GM23338 (cell line): ENCODE measurements around the gene MCUB. TPM values are rescaled to one million over a fixed set of nuclear protein-coding genes. Genes with fewer than 3 reads are reported as not detected.

Experiments
- ATAC-seq: fragments of 200-7000 bp; cut with Tn5 transposase; 3 replicates; pipeline ENCODE4 v1.9.1; 2020
- DNase-seq: peaks from one replicate; pipeline ENCODE4 v3.0.0-alpha.2; 2015; ENCODE audit warnings: low spot score
- H2AFZ ChIP-seq: fragments of 200-600 bp; sonication (generic); 2 replicates; pipeline ENCODE4 v1.8.0; 2016; ENCODE audit warnings: antibody characterized with exemption, mild to moderate bottlenecking, moderate library complexity
- H3F3A ChIP-seq: fragments of 200-600 bp; sonication (generic); replicated peaks from 2 replicates; pipeline ENCODE4 v1.8.0; 2017; ENCODE audit warnings: antibody characterized with exemption, mixed run types, low read depth
- H3K27ac ChIP-seq: fragments of 200-600 bp; sonication (generic); 2 replicates; pipeline ENCODE4 v1.6.1; 2016; ENCODE audit warnings: low read depth
- H3K27me3 ChIP-seq: fragments of 200-600 bp; sonication (generic); 2 replicates; pipeline ENCODE4 v1.8.0; 2016; ENCODE audit warnings: mild to moderate bottlenecking, mixed run types, moderate library complexity; ENCODE audit not compliant: insufficient read depth
- H3K36me3 ChIP-seq: fragments of 200-600 bp; sonication (generic); 2 replicates; pipeline ENCODE4 v1.8.0; 2016; ENCODE audit warnings: mild to moderate bottlenecking; ENCODE audit not compliant: insufficient read depth
- H3K4me1 ChIP-seq: fragments of 200-600 bp; sonication (generic); 2 replicates; pipeline ENCODE4 v1.8.0; 2016; ENCODE audit warnings: mild to moderate bottlenecking, moderate library complexity; ENCODE audit not compliant: insufficient read depth
- H3K4me2 ChIP-seq: fragments of 200-600 bp; sonication (generic); 2 replicates; pipeline ENCODE4 v1.7.1; 2017; ENCODE audit warnings: mixed run types
- H3K4me3 ChIP-seq: fragments of 200-600 bp; sonication (generic); 2 replicates; pipeline ENCODE4 v1.6.1; 2016; ENCODE audit warnings: mixed run types
- H3K79me2 ChIP-seq: fragments of 200-600 bp; sonication (generic); replicated peaks from 2 replicates; pipeline ENCODE4 v1.8.0; 2017; ENCODE audit warnings: mild to moderate bottlenecking; ENCODE audit not compliant: insufficient read depth
- H3K9me2 ChIP-seq: fragments of 200-600 bp; sonication (generic); 2 replicates; pipeline ENCODE4 v1.8.0; 2017; ENCODE audit not compliant: insufficient read depth
- H4K20me1 ChIP-seq: fragments of 200-600 bp; sonication (generic); replicated peaks from 2 replicates; pipeline ENCODE4 v1.8.0; 2017; ENCODE audit warnings: mild to moderate bottlenecking; ENCODE audit not compliant: insufficient read depth
- H3K27ac Mint-ChIP-seq: 2 replicates; pipeline ENCODE4 v1.8.0; 2020; ENCODE audit warnings: inconsistent platforms, mild to moderate bottlenecking, moderate library complexity, mixed read lengths
- H3K27me3 Mint-ChIP-seq: 3 replicates; pipeline ENCODE4 v1.8.0; 2022; ENCODE audit warnings: low read depth, mild to moderate bottlenecking, moderate library complexity, mixed read lengths, inconsistent platforms; ENCODE audit not compliant: insufficient read depth, poor library complexity
- H3K36me3 Mint-ChIP-seq: 3 replicates; pipeline ENCODE4 v1.8.0; 2021; ENCODE audit warnings: low read depth, mild to moderate bottlenecking, inconsistent platforms, moderate library complexity, mixed read lengths
- H3K4me1 Mint-ChIP-seq: 3 replicates; pipeline ENCODE4 v1.8.0; 2020; ENCODE audit warnings: mild to moderate bottlenecking, inconsistent platforms, mixed read lengths
- H3K4me3 Mint-ChIP-seq: 3 replicates; pipeline ENCODE4 v1.8.0; 2021; ENCODE audit warnings: moderate library complexity, mild to moderate bottlenecking, inconsistent platforms, mixed read lengths
- H3K9me3 Mint-ChIP-seq: 3 replicates; pipeline ENCODE4 v1.8.0; 2020; ENCODE audit warnings: moderate library complexity, mild to moderate bottlenecking, inconsistent platforms, mixed read lengths
- CREB1 ChIP-seq: fragments of 250-450 bp; sonication (Bioruptor Pico); IDR thresholded peaks from 2 replicates; pipeline ENCODE4 v1.5.0; 2020; ENCODE audit warnings: low read depth, mild to moderate bottlenecking, moderate library complexity
- CTCF ChIP-seq, 2 experiments: fragments of 200-600 bp in 1 of 2; sonication (generic) in 1 of 2; conservative IDR thresholded peaks; 2 replicates each; pipeline versions ENCODE4 v1.5.1 to v1.6.1; 2016 to 2017; ENCODE audit warnings: antibody characterized with exemption in 2 of 2, low read depth in 2 of 2, mild to moderate bottlenecking in 2 of 2, moderate library complexity in 1 of 2
- EZH2 ChIP-seq: fragments of 200-600 bp; sonication (generic); IDR thresholded peaks from one replicate; pipeline ENCODE4 v1.8.0; 2017; ENCODE audit warnings: antibody characterized with exemption, mild to moderate bottlenecking, low read depth; ENCODE audit not compliant: unreplicated experiment
- EZH2phosphoT487 ChIP-seq: fragments of 200-600 bp; sonication (generic); IDR thresholded peaks from one replicate; pipeline ENCODE4 v1.8.1; 2018; ENCODE audit warnings: antibody characterized with exemption; ENCODE audit not compliant: unreplicated experiment
- JUNB ChIP-seq: IDR thresholded peaks from one replicate; pipeline ENCODE4 v1.6.1; 2016; ENCODE audit warnings: antibody characterized with exemption; ENCODE audit not compliant: unreplicated experiment
- POLR2AphosphoS5 ChIP-seq: IDR thresholded peaks from 2 replicates; pipeline ENCODE4 v1.6.1; 2016; ENCODE audit warnings: antibody characterized with exemption, low read depth
- STAT1 ChIP-seq: IDR thresholded peaks from one replicate; pipeline ENCODE4 v1.6.1; 2016; ENCODE audit warnings: antibody characterized with exemption; ENCODE audit not compliant: unreplicated experiment
- ZNF114 ChIP-seq: fragments of 250-450 bp; sonication (Bioruptor Pico); IDR thresholded peaks from 2 replicates; pipeline ENCODE4 v1.5.0; 2020; ENCODE audit warnings: mild to moderate bottlenecking, moderate library complexity
- ZNF331 ChIP-seq: fragments of 250-450 bp; sonication (Bioruptor Pico); IDR thresholded peaks from 2 replicates; pipeline ENCODE4 v1.5.0; 2020; ENCODE audit warnings: low read depth, mild to moderate bottlenecking, moderate library complexity
- ZNF462 ChIP-seq: fragments of 250-450 bp; sonication (Bioruptor Pico); IDR thresholded peaks from 2 replicates; pipeline ENCODE4 v1.5.0; 2020; ENCODE audit warnings: mild to moderate bottlenecking, moderate library complexity
- polyA plus RNA-seq: library from polyadenylated mRNA; unstranded; fragments of >200 nt; fragmentation: Nextera tagmentation; extraction: Ambion mirVana; gene quantifications from 2 replicates; pipeline ENCODE4 v1.2.1, GENCODE V29; 2016
- total RNA-seq: library from RNA; depleted of rRNA; stranded (reverse); fragments of >200 nt; shearing (Covaris generic); gene quantifications from 2 replicates; pipeline ENCODE4 v1.2.3, GENCODE V29; 2014
- TF ChIP-seq, protein P1 (sequence below): IDR thresholded peaks from one replicate; pipeline ENCODE4 v1.6.1; 2018; ENCODE audit warnings: antibody characterized with exemption; ENCODE audit not compliant: unreplicated experiment
- TF ChIP-seq, protein P2 (sequence below): IDR thresholded peaks from 2 replicates; pipeline ENCODE4 v1.6.1; 2016; ENCODE audit warnings: antibody characterized with exemption

The MCUB gene
- total and polyA plus RNA-seq, 2 experiments from 2014 or later, result 21.7 to 97.9 TPM

- Histone ChIP-seq H3K79me2 (no peaks in the 10 kb centered on the region; the same call in 1 of the 2 replicates), H3K4me1 (peaks cover 8% of the 10 kb centered on the region; the same call in 1 of the 2 replicates), H3K27ac (no peak overlapping the region), H3K27me3 (no peaks in the 10 kb centered on the region), H4K20me1 (0 out of 2 replicates have a peak, but pooled peaks cover 3% of the 10 kb centered on the region), H3K36me3 (peaks cover 2% of the 10 kb centered on the region; the same call in 1 of the 2 replicates), H3K9me2 (no peaks in the 10 kb centered on the region), H3F3A (0 out of 2 replicates have a peak, but pooled peaks cover 5% of the 10 kb centered on the region), H2AFZ (no peak overlapping the region), H3K4me3 (no peak overlapping the region), H3K4me2 (no peak overlapping the region)
- Mint-ChIP-seq H3K36me3 (peaks cover 6% of the 10 kb centered on the region), H3K27ac (no peak overlapping the region), H3K4me1 (peaks cover 6% of the 10 kb centered on the region; the same call in 2 of the 3 replicates), H3K4me3 (no peak overlapping the region), H3K9me3 (no peaks in the 10 kb centered on the region), H3K27me3 (no peaks in the 10 kb centered on the region)
- DNase-seq (no peak), ATAC-seq (no peak)
- TF ChIP-seq, protein P1, sequence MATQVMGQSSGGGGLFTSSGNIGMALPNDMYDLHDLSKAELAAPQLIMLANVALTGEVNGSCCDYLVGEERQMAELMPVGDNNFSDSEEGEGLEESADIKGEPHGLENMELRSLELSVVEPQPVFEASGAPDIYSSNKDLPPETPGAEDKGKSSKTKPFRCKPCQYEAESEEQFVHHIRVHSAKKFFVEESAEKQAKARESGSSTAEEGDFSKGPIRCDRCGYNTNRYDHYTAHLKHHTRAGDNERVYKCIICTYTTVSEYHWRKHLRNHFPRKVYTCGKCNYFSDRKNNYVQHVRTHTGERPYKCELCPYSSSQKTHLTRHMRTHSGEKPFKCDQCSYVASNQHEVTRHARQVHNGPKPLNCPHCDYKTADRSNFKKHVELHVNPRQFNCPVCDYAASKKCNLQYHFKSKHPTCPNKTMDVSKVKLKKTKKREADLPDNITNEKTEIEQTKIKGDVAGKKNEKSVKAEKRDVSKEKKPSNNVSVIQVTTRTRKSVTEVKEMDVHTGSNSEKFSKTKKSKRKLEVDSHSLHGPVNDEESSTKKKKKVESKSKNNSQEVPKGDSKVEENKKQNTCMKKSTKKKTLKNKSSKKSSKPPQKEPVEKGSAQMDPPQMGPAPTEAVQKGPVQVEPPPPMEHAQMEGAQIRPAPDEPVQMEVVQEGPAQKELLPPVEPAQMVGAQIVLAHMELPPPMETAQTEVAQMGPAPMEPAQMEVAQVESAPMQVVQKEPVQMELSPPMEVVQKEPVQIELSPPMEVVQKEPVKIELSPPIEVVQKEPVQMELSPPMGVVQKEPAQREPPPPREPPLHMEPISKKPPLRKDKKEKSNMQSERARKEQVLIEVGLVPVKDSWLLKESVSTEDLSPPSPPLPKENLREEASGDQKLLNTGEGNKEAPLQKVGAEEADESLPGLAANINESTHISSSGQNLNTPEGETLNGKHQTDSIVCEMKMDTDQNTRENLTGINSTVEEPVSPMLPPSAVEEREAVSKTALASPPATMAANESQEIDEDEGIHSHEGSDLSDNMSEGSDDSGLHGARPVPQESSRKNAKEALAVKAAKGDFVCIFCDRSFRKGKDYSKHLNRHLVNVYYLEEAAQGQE, result no peak
- TF ChIP-seq, protein P2, sequence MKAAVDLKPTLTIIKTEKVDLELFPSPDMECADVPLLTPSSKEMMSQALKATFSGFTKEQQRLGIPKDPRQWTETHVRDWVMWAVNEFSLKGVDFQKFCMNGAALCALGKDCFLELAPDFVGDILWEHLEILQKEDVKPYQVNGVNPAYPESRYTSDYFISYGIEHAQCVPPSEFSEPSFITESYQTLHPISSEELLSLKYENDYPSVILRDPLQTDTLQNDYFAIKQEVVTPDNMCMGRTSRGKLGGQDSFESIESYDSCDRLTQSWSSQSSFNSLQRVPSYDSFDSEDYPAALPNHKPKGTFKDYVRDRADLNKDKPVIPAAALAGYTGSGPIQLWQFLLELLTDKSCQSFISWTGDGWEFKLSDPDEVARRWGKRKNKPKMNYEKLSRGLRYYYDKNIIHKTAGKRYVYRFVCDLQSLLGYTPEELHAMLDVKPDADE, result no peak
- TF ChIP-seq POLR2AphosphoS5 (no peak), ZNF331 (no peak), CREB1 (no peak), ZNF114 (no peak), CTCF (conservative IDR thresholded peaks at IDR 0.05; ENCODE audit: low read depth in 2 of 2) (no peak), EZH2phosphoT487 (no peak), JUNB (no peak), STAT1 (no peak), EZH2 (no peak), ZNF462 (CRISPR knock-in tag) (no peak)
Measured at GRCh38 chr4:109708435-109708834, 148.4 kb downstream of the MCUB start.
